Measurements from ENCODE around the gene RBMXL3.
"Not testable (repeated sequence)": the region's sequence is repeated elsewhere in the genome, so short reads cannot be mapped to it uniquely, and the experiment has no call there.

Gene RBMXL3

GRCh38 chrX:115189110-115189509 lies at the start of gene RBMXL3:
TSS of gene RBMXL3 (plus strand) at chrX:115189410. CDS start at chrX:115189442, 32 bp downstream.
- DNase-seq = no peak

GRCh38 chrX:115142057-115142456 lies 47.2 kb upstream of the RBMXL3 start:
- no peak for DNase-seq

GRCh38 chrX:115147220-115147619 lies 42.0 kb upstream of the RBMXL3 start:
- DNase-seq = no peak

GRCh38 chrX:115173181-115173580 lies 16.0 kb upstream of the RBMXL3 start:
- DNase-seq = no peak

- DNase-seq = no peak
Measured at GRCh38 chrX:115174548-115174947, 14.7 kb upstream of the RBMXL3 start.

GRCh38 chrX:115177932-115178331 lies 11.3 kb upstream of the RBMXL3 start:
- DNase-seq = no peak

GRCh38 chrX:115178473-115178872 lies 10.7 kb upstream of the RBMXL3 start:
- DNase-seq = no peak

- DNase-seq = no peak
Measured at GRCh38 chrX:115183980-115184379, 5.2 kb upstream of the RBMXL3 start.

- no peak for DNase-seq
Measured at GRCh38 chrX:115189646-115190635, 731 bp downstream of the RBMXL3 start.

- DNase-seq = no peak
Measured at GRCh38 chrX:115190636-115191489, 1.7 kb downstream of the RBMXL3 start.

- DNase-seq = no peak
Measured at GRCh38 chrX:115191490-115192243, 2.5 kb downstream of the RBMXL3 start.

- no peak for DNase-seq
Measured at GRCh38 chrX:115192244-115192700, 3.1 kb downstream of the RBMXL3 start.

- DNase-seq = no peak
Measured at GRCh38 chrX:115204040-115204439, 14.8 kb downstream of the RBMXL3 start.

- DNase-seq = not testable (repeated sequence)
Measured at GRCh38 chrX:115209547-115209946, 20.3 kb downstream of the RBMXL3 start.

- no peak for DNase-seq
Measured at GRCh38 chrX:115214151-115214550, 24.9 kb downstream of the RBMXL3 start.

- no peak for DNase-seq
Measured at GRCh38 chrX:115214605-115215004, 25.4 kb downstream of the RBMXL3 start.

GRCh38 chrX:115217346-115217745 lies 28.1 kb downstream of the RBMXL3 start:
- not testable (repeated sequence) for DNase-seq

- no peak for DNase-seq
Measured at GRCh38 chrX:115226929-115227328, 37.7 kb downstream of the RBMXL3 start.

- no peak for DNase-seq
Measured at GRCh38 chrX:115229337-115230003, 40.3 kb downstream of the RBMXL3 start.

GRCh38 chrX:115232933-115233496 lies 43.8 kb downstream of the RBMXL3 start:
- no peak for DNase-seq
